Mesendoderm (in vitro differentiated cells): ENCODE results near the gene CIDEB.

Experiments used
- DNase-seq: peaks from one replicate; pipeline ENCODE4 v3.0.0; 2013
- H2AK5ac ChIP-seq: 2 replicates; pipeline ENCODE4 v1.6.1; 2013; ENCODE audit warnings: low read length, inconsistent platforms
- H2BK120ac ChIP-seq: 2 replicates; pipeline ENCODE4 v1.6.1; 2013; ENCODE audit warnings: low read depth, mild to moderate bottlenecking, low read length, moderate library complexity, mixed read lengths
- H2BK15ac ChIP-seq: replicated peaks from 2 replicates; pipeline ENCODE4 v1.6.1; 2013; ENCODE audit warnings: low read depth, mild to moderate bottlenecking, moderate library complexity
- H2BK5ac ChIP-seq: 2 replicates; pipeline ENCODE4 v1.6.1; 2013; ENCODE audit warnings: low read length, inconsistent platforms
- H3K18ac ChIP-seq: 2 replicates; pipeline ENCODE4 v1.6.1; 2013; ENCODE audit warnings: mild to moderate bottlenecking, low read length, mixed read lengths
- H3K23ac ChIP-seq: one replicate; pipeline ENCODE4 v1.6.1; 2013; ENCODE audit warnings: low read length
- H3K27ac ChIP-seq: 2 replicates; pipeline ENCODE4 v1.5.1; 2013; ENCODE audit warnings: low read depth, mild to moderate bottlenecking, inconsistent platforms, low read length, moderate library complexity
- H3K27me3 ChIP-seq: 2 replicates; pipeline ENCODE4 v1.6.1; 2013; ENCODE audit warnings: low read length, control low read depth, mild to moderate bottlenecking, inconsistent platforms; ENCODE audit not compliant: insufficient read depth, poor library complexity
- H3K36me3 ChIP-seq: 2 replicates; pipeline ENCODE4 v1.6.1; 2013; ENCODE audit warnings: low read length, inconsistent platforms; ENCODE audit not compliant: control insufficient read depth, insufficient read depth
- H3K4ac ChIP-seq: one replicate; pipeline ENCODE4 v1.6.1; 2013; ENCODE audit warnings: low read depth, mild to moderate bottlenecking, low read length, moderate library complexity
- H3K4me1 ChIP-seq: 2 replicates; pipeline ENCODE4 v1.6.1; 2013; ENCODE audit warnings: low read depth, low read length, inconsistent platforms; ENCODE audit not compliant: control insufficient read depth
- H3K4me2 ChIP-seq: 2 replicates; pipeline ENCODE4 v1.6.1; 2013; ENCODE audit warnings: low read length
- H3K4me3 ChIP-seq: 2 replicates; pipeline ENCODE4 v1.5.1; 2013; ENCODE audit warnings: mild to moderate bottlenecking, low read length
- H3K56ac ChIP-seq: one replicate; pipeline ENCODE4 v1.6.1; 2013; ENCODE audit warnings: low read length
- H3K79me1 ChIP-seq: 2 replicates; pipeline ENCODE4 v1.6.1; 2013; ENCODE audit warnings: low read length, inconsistent platforms
- H3K79me2 ChIP-seq: 2 replicates; pipeline ENCODE4 v1.6.1; 2013; ENCODE audit warnings: mild to moderate bottlenecking, low read length; ENCODE audit not compliant: control insufficient read depth, insufficient read depth
- H3K9ac ChIP-seq: 2 replicates; pipeline ENCODE4 v1.6.1; 2013; ENCODE audit warnings: low read length, inconsistent platforms
- H4K5ac ChIP-seq: one replicate; pipeline ENCODE4 v1.6.1; 2013; ENCODE audit warnings: low read length
- H4K8ac ChIP-seq: one replicate; pipeline ENCODE4 v1.6.1; 2013; ENCODE audit warnings: low read depth, mild to moderate bottlenecking, control low read depth, low read length, moderate library complexity
- WGBS: extraction: QIAGEN DNeasy Blood & Tissue Kit; methylation state at CpG from one replicate; pipeline ENCODE4 v1.1.7; 2013; ENCODE audit warnings: low lambda C conversion rate, missing lambda C conversion rate; ENCODE audit not compliant: insufficient coverage; ENCODE audit errors: extremely low coverage; 5-methylcytosine and 5-hydroxymethylcytosine counted together

CIDEB gene

DNA sequence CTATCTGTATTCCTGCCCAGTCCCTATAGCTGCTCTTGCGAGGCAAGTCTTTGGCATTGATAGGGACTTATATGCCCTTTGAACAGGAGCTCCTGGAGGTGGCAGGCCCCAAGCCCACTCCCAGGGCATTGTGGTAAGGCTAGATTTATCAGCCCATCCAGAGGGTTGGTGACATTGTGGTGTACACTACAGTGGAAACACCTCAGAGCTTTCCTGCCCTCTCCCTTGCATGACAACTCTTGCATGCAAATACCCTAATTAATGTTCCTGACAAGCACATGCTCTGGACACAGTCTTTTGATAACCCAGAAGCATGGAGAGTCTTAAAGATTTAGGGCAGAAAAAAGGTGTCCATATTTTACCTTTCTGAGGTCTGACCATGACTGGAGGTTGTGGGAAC is 32.8 kb upstream of the CIDEB start:
- Histone ChIP-seq H3K4ac (no peak overlapping the region), H3K36me3 (no peaks in the 10 kb centered on the region), H3K79me1 (no peaks in the 10 kb centered on the region), H2BK15ac (no peak overlapping the region), H3K23ac (no peak overlapping the region), H3K4me2 (no peak overlapping the region), H3K27me3 (peaks cover 40% of the 10 kb centered on the region), H3K18ac (no peak overlapping the region), H3K79me2 (no peaks in the 10 kb centered on the region), H3K4me3 (no peak overlapping the region), H2BK120ac (no peak overlapping the region), H2BK5ac (no peak overlapping the region), H3K27ac (no peak overlapping the region), H3K4me1 (no peaks in the 10 kb centered on the region), H2AK5ac (no peak overlapping the region), H3K9ac (no peak overlapping the region), H4K8ac (no peak overlapping the region), H3K56ac (no peak overlapping the region), H4K5ac (no peak overlapping the region)
- no peak for DNase-seq
- WGBS: no CpG with 5 or more reads among the region's 1 CpG

DNA sequence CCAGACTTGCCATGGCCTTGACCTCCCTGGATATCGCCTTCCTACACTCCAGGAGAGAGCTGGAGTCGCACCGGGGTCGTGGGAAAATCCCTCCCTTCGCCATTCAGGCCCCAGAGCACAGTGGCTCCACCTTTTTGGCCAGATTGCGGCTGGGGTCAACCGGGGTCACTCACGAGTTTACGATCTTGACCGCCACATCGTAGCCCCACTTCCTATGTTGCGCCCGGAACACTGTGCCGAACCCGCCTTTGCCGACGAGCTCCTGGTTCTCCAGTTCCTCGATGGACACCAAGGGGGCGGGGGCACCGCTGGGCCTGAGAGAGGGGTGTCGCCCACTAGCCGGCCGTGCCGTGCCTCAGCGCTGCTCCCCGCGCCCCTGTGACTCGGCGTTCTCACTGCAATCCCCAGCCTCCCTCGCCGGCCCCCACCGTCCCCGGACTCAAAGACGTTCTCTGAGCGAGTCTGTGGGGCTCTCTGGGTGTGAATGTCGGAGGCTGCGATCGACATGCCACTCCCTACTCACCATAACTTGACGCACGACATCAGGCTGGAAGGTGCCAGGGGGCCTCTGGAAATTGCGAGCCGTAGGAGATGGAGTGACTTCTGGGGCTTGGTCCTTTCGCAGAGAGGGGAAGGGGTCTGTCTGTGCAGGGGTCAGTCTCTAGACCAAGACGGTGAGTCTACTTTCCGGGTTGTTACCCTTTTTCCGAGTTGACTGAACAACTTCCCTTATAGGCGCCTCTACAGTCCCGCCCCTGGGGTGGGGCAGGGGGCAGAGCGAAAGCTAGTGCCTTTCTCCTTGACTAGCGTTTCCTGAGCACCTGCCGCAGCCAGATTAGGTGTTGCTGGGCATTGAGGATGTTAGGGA is 31.7 kb upstream of the CIDEB start, which contains the start of gene RIPK3:
TSS of gene RIPK3 (minus strand) at position 708 of the 868 bp plus-strand sequence. CDS start at position 543, 165 bp downstream.
- WGBS: no CpG with 5 or more reads among the region's 51 CpGs
- peak within 1 kb of the TSS; percentile 41 for H3K4me3 ChIP-seq

DNA sequence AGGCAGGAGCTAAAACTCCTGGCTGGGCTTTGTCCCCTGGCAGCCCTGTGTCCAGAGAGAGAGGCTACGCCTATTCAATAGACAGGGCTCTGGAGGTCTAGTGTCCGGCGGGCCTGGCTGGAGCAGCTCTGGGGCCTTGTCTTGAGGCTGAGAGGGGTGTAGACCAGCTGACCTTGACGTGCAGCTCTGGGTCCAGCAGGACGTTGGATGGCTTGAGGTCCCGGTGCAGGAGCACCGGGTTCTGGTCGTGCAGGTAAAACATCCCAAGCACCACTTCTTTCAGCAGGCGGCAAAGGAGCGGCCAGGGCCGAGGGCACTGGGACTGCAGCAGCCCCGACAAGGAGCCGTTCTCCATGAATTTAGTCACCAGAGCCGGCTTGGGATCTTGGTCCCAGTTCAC is 31.1 kb upstream of the CIDEB start:
- H3K56ac ChIP-seq: no peak overlapping the region
- no peak overlapping the region for H4K5ac ChIP-seq
- H3K4ac ChIP-seq: no peak overlapping the region
- no peak overlapping the region for H3K23ac ChIP-seq
- no peak overlapping the region for H3K9ac ChIP-seq
- H2BK15ac ChIP-seq: no peak overlapping the region
- DNase-seq: no peak
- H3K4me1 ChIP-seq: peaks cover 2% of the 10 kb centered on the region
- H4K8ac ChIP-seq: no peak overlapping the region
- WGBS: no CpG with 5 or more reads among the region's 14 CpGs
- no peaks in the 10 kb centered on the region for H3K36me3 ChIP-seq
- no peak overlapping the region for H3K4me2 ChIP-seq
- no peak overlapping the region for H2BK5ac ChIP-seq
- H2BK120ac ChIP-seq: no peak overlapping the region
- H3K4me3 ChIP-seq: no peak overlapping the region
- H3K79me2 ChIP-seq: no peaks in the 10 kb centered on the region
- H3K27me3 ChIP-seq: peaks cover 52% of the 10 kb centered on the region
- H3K18ac ChIP-seq: no peak overlapping the region
- H3K79me1 ChIP-seq: no peaks in the 10 kb centered on the region
- no peak overlapping the region for H2AK5ac ChIP-seq
- H3K27ac ChIP-seq: no peak overlapping the region

More for the DNA sequence above, 31.7 kb upstream of the CIDEB start, which contains the start of gene RIPK3:
- H3K27ac ChIP-seq: no peak within 1 kb of the TSS
- H3K4me2 ChIP-seq: peak within 1 kb of the TSS; percentile 83
- no peak within 1 kb of the TSS for H3K18ac ChIP-seq
- H2BK120ac ChIP-seq: no peak within 1 kb of the TSS
- no peak within 1 kb of the TSS for H2AK5ac ChIP-seq
- peaks cover 47% of the 10 kb centered on the region for H3K27me3 ChIP-seq
- no peak within 1 kb of the TSS for H2BK5ac ChIP-seq
- no peak within 1 kb of the TSS for H2BK15ac ChIP-seq
- DNase-seq: no peak
- no peak within 1 kb of the TSS for H4K8ac ChIP-seq
- H3K23ac ChIP-seq: no peak within 1 kb of the TSS
- no peaks in the 10 kb centered on the region for H3K36me3 ChIP-seq
- no peak within 1 kb of the TSS for H4K5ac ChIP-seq
- peak within 1 kb of the TSS; percentile 73 for H3K56ac ChIP-seq
- no peaks in the 10 kb centered on the region for H3K79me1 ChIP-seq
- peak within 1 kb of the TSS; percentile 34 for H3K9ac ChIP-seq
- H3K4me1 ChIP-seq: peaks cover 2% of the 10 kb centered on the region
- no peak within 1 kb of the TSS for H3K4ac ChIP-seq
- H3K79me2 ChIP-seq: no peaks in the 10 kb centered on the region

DNA sequence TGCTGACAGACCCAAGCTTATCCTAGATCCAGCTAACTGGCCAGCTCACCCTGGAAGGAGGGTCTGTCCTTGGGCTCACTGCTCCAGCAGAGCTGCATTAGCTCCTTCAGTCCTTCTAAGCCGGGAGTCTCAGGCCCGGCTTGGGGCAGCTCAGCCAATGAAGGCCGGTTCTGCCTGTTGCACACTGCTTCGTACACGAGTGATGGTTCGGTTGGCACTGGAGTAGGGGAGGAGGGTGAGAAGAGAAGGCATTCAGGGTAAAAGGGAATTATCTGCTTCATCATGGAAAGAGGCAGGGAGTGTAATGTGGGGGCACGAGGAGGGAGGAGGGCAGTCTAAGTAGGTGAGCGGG is 30.0 kb upstream of the CIDEB start:
- H3K4me3 ChIP-seq: no peak overlapping the region
- H2BK5ac ChIP-seq: no peak overlapping the region
- no peak overlapping the region for H3K56ac ChIP-seq
- no peaks in the 10 kb centered on the region for H3K36me3 ChIP-seq
- peaks cover 55% of the 10 kb centered on the region for H3K27me3 ChIP-seq
- H4K8ac ChIP-seq: no peak overlapping the region
- no peak overlapping the region for H4K5ac ChIP-seq
- no peak overlapping the region for H3K9ac ChIP-seq
- peaks cover 2% of the 10 kb centered on the region for H3K4me1 ChIP-seq
- no peak overlapping the region for H3K4ac ChIP-seq
- H3K4me2 ChIP-seq: no peak overlapping the region
- whole genome bisulfite sequencing: no CpG with 5 or more reads among the region's 8 CpGs
- no peak overlapping the region for H2BK15ac ChIP-seq
- no peak overlapping the region for H3K23ac ChIP-seq
- H3K79me2 ChIP-seq: no peaks in the 10 kb centered on the region
- no peak overlapping the region for H3K27ac ChIP-seq
- no peak overlapping the region for H2AK5ac ChIP-seq
- H2BK120ac ChIP-seq: no peak overlapping the region
- no peak overlapping the region for H3K18ac ChIP-seq
- no peaks in the 10 kb centered on the region for H3K79me1 ChIP-seq
- no peak for DNase-seq

DNA sequence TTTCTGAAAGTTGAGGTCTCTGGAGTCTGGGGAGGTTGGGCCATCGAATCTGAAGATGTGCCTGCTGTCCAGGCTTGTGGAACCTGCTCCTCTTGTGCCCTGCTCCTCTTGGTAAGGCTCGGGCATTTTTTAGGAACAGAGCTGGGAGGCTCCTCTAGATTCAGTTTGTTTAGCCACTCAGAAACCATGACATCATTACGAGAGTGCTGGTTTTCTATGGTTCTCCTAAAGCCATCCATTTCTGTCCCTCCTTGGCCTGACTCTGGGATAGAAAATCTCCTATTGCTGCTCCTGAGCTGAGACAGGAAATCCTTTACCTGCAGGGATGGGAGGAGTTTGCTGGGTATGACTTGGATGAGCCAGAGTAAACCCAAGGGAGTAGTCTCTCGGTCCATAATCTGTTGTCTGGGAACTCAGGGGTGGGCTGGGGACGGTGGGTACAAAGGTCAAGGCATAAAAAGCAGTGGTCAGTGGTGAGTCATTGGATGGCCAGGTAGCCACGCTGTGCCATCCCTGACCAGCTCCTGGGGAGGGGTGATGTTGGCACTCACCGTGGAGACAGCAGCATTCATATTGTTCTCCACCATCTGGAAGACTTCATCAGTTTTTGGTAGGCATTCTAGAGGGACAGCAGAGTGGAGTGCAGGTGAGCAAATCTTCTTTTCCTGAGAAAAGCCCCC is 29.5 kb upstream of the CIDEB start:
- Histone ChIP-seq H3K9ac (no peak overlapping the region), H4K5ac (no peak overlapping the region), H3K36me3 (no peaks in the 10 kb centered on the region), H3K27me3 (peaks cover 55% of the 10 kb centered on the region), H3K79me1 (no peaks in the 10 kb centered on the region), H3K27ac (no peak overlapping the region), H2BK5ac (no peak overlapping the region), H4K8ac (no peak overlapping the region), H3K23ac (no peak overlapping the region), H3K79me2 (no peaks in the 10 kb centered on the region), H3K4ac (no peak overlapping the region), H3K4me3 (no peak overlapping the region), H2AK5ac (no peak overlapping the region), H2BK15ac (no peak overlapping the region), H3K56ac (no peak overlapping the region), H3K18ac (no peak overlapping the region), H2BK120ac (no peak overlapping the region), H3K4me2 (no peak overlapping the region), H3K4me1 (peaks cover 2% of the 10 kb centered on the region)
- no peak for DNase-seq
- WGBS: no CpG with 5 or more reads among the region's 7 CpGs
